Breast epithelium (tissue), 4 donors: ENCODE measurements around the gene PCK2. TPM values are rescaled to one million over a fixed set of nuclear protein-coding genes. Genes with fewer than 3 reads are reported as not detected.

ENCODE experiments used
- DNase-seq, 2 donors: peaks; one replicate each; pipeline ENCODE4 v3.0.0-alpha.2; 2019; ENCODE audit warnings: low spot score in 2 of 2
- H3K27ac ChIP-seq, 2 donors: fragments of 200-600 bp; sonication (generic) in 1 of 2; one replicate each; pipeline ENCODE4 v1.5.1; 2016 to 2019; ENCODE audit warnings: mild to moderate bottlenecking in 1 of 2
- H3K27me3 ChIP-seq, 2 donors: fragments of 200-600 bp; sonication (generic) in 1 of 2; one replicate each; pipeline versions ENCODE4 v1.5.1 to v1.6.0; 2017 to 2019; ENCODE audit warnings: control low read depth in 1 of 2, mild to moderate bottlenecking in 1 of 2
- H3K36me3 ChIP-seq: fragments of 200-600 bp; one replicate; pipeline ENCODE4 v1.5.1; 2019
- H3K4me1 ChIP-seq, 2 donors: fragments of 200-600 bp; sonication (generic); one replicate each; pipeline ENCODE4 v1.5.1; 2016 to 2019; ENCODE audit warnings: control low read depth in 1 of 2
- H3K4me3 ChIP-seq, 3 donors: fragments of 200-600 bp; sonication (generic); 1 replicate in 2 of 3; 2 replicates in 1 of 3; pipeline ENCODE4 v1.5.1; 2016 to 2019; ENCODE audit warnings: mild to moderate bottlenecking in 3 of 3, moderate library complexity in 2 of 3
- H3K9me3 ChIP-seq, 2 donors: fragments of 200-600 bp; sonication (generic) in 1 of 2; one replicate each; pipeline ENCODE4 v1.5.1; 2016 to 2019; ENCODE audit warnings: control low read depth in 1 of 2
- POLR2A ChIP-seq: fragments of 450-650 bp; IDR thresholded peaks from one replicate; pipeline ENCODE4 v1.6.1; 2016; ENCODE audit warnings: antibody characterized with exemption, mild to moderate bottlenecking, moderate library complexity
- POLR2AphosphoS5 ChIP-seq, 3 donors: sonication (generic); formaldehyde crosslinking; IDR thresholded peaks; one replicate each; pipeline ENCODE4 v1.6.1; 2017; ENCODE audit warnings: antibody characterized with exemption in 3 of 3
- intact Hi-C: fragments of 100-400 bp; cut with DNase I; formaldehyde crosslinking; loops from one replicate; pipeline ENCODE4 v1.15.1; 2023; ENCODE audit warnings: low total_unique reads
- total RNA-seq, 3 donors: library from RNA; depleted of rRNA; stranded (reverse); fragments of >200 nt; gene quantifications; one replicate each; pipeline ENCODE4 v1.1.0, GENCODE V29; 2016
- TF ChIP-seq, protein P1 (sequence below), 3 donors: fragments of 450-650 bp; IDR thresholded peaks; one replicate each; pipeline ENCODE4 v1.5.1; 2016 to 2017; ENCODE audit warnings: antibody characterized with exemption in 3 of 3, mild to moderate bottlenecking in 3 of 3, moderate library complexity in 3 of 3

Gene PCK2
- total RNA-seq, 3 donors from 2014 or later, result 20.5 to 51.5 (median 24.3) TPM

DNA sequence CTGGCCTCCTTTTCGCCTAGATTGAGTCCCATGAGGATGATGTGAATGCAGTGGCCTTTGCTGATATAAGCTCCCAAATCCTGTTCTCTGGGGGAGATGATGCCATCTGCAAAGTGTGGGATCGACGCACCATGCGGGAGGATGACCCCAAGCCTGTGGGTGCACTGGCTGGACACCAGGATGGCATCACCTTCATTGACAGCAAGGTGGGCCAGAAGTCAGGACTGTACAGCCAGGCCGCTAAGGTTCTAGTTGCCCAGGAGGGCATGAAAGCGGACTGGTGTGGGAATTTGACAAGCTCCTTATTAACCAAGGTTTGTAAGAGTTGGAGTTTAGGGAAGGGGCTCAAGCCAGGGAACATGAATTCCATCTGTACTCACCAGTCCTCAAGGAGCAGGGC is 25.6 kb downstream of the PCK2 start:
- intact Hi-C loops, result loop anchor here (5.0 kb wide), 1 partner anchor 1187 kb away; no protein-coding TSS in a partner anchor
- no peaks in the 10 kb centered on the region for H3K9me3 ChIP-seq
- peaks cover 4 to 13% of the 10 kb centered on the region in 2 donors for H3K4me1 ChIP-seq
- H3K27ac ChIP-seq, result no peak overlapping the region
- H3K27me3 ChIP-seq, result no peaks in the 10 kb centered on the region
- peak in 1 of 2 donors; percentile 33 for DNase-seq
- no peak overlapping the region for H3K4me3 ChIP-seq
- H3K36me3 ChIP-seq, result peaks cover 14% of the 10 kb centered on the region
- no peak for TF ChIP-seq POLR2AphosphoS5 (IDR thresholded peaks at IDR 0.05)
- TF ChIP-seq POLR2A, result no peak
- TF ChIP-seq, protein P1, sequence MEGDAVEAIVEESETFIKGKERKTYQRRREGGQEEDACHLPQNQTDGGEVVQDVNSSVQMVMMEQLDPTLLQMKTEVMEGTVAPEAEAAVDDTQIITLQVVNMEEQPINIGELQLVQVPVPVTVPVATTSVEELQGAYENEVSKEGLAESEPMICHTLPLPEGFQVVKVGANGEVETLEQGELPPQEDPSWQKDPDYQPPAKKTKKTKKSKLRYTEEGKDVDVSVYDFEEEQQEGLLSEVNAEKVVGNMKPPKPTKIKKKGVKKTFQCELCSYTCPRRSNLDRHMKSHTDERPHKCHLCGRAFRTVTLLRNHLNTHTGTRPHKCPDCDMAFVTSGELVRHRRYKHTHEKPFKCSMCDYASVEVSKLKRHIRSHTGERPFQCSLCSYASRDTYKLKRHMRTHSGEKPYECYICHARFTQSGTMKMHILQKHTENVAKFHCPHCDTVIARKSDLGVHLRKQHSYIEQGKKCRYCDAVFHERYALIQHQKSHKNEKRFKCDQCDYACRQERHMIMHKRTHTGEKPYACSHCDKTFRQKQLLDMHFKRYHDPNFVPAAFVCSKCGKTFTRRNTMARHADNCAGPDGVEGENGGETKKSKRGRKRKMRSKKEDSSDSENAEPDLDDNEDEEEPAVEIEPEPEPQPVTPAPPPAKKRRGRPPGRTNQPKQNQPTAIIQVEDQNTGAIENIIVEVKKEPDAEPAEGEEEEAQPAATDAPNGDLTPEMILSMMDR (IDR thresholded peaks at IDR 0.05), result no peak

DNA sequence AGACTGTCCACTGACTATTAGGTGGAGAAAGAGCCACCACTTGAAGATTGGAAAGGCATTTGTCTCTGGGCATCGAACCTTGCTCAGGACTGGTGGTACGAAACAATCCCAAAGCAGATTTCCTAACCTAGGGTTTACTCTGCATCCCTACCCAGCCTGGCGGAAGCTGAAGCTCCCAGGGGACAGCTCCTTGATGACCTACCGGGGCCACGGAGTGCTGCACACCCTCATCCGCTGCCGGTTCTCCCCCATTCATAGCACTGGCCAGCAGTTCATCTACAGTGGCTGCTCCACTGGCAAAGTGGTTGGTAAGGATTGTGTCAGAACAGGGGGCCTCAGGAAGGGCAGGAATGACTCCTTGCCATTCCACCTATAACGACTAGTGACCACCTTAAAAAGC is 27.1 kb downstream of the PCK2 start:
- peaks cover 4 to 7% of the 10 kb centered on the region in 2 donors for H3K4me1 ChIP-seq
- no peaks in the 10 kb centered on the region for H3K27me3 ChIP-seq
- intact Hi-C loops, result loop anchor here (5.0 kb wide), 1 partner anchor 1189 kb away; no protein-coding TSS in a partner anchor
- no peaks in the 10 kb centered on the region for H3K9me3 ChIP-seq
- peaks cover 14% of the 10 kb centered on the region for H3K36me3 ChIP-seq
- no peak overlapping the region for H3K4me3 ChIP-seq
- no peak overlapping the region for H3K27ac ChIP-seq
- DNase-seq, result no peak
- TF ChIP-seq POLR2AphosphoS5 (IDR thresholded peaks at IDR 0.05) (no peak), POLR2A (no peak)
- TF ChIP-seq, protein P1 (IDR thresholded peaks at IDR 0.05), result no peak

DNA sequence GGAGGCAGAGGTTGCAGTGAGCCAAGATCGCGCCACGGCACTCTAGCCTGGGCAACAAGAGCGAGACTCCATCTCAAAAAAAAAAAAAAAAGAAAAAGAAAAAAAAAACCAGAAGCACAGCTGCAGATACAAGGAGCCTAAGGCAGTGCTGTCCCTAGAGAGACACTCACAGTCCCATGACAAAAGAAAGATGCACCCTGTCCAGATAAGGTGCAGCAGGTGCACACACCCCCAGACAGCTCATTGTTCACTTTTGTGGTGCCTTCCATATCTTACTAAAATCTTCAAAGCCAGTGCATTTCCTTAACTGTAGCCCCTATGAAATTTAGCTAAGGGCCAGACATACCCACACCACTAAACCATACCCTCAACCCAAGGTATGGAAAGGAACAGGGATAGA is 28.3 kb downstream of the PCK2 start:
- intact Hi-C loops, result loop anchor here (5.0 kb wide), 1 partner anchor 1190 kb away; no protein-coding TSS in a partner anchor
- Histone ChIP-seq H3K4me3 (no peak overlapping the region), H3K36me3 (peaks cover 14% of the 10 kb centered on the region), H3K9me3 (no peaks in the 10 kb centered on the region), H3K4me1 (no peaks in the 10 kb centered on the region), H3K27me3 (no peaks in the 10 kb centered on the region), H3K27ac (no peak overlapping the region)
- no peak for TF ChIP-seq POLR2AphosphoS5 (IDR thresholded peaks at IDR 0.05)
- TF ChIP-seq, protein P1 (IDR thresholded peaks at IDR 0.05), result no peak
- TF ChIP-seq POLR2A, result no peak
- no peak for DNase-seq

DNA sequence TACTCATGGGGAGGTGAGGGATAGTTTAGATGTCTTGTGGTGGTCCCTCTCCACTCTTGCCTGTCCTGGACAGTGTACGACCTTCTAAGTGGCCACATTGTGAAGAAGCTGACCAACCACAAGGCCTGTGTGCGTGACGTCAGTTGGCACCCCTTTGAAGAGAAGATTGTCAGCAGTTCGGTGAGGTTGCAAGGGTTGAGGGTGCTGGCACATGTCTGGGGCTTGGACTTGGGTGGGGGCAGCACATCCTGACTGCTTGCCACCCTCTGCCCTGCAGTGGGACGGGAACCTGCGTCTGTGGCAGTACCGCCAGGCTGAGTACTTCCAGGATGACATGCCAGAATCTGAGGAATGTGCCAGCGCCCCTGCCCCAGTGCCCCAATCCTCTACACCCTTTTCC is 28.8 kb downstream of the PCK2 start:
- no peaks in the 10 kb centered on the region for H3K4me1 ChIP-seq
- TF ChIP-seq, protein P1 (IDR thresholded peaks at IDR 0.05), result no peak
- TF ChIP-seq POLR2A (no peak), POLR2AphosphoS5 (IDR thresholded peaks at IDR 0.05) (no peak)
- H3K27me3 ChIP-seq, result no peaks in the 10 kb centered on the region
- H3K9me3 ChIP-seq, result no peaks in the 10 kb centered on the region
- no peak overlapping the region for H3K27ac ChIP-seq
- DNase-seq, result no peak
- no peak overlapping the region for H3K4me3 ChIP-seq
- peaks cover 14% of the 10 kb centered on the region for H3K36me3 ChIP-seq
- intact Hi-C loops, result loop anchor here (5.0 kb wide), 1 partner anchor 1191 kb away; no protein-coding TSS in a partner anchor

DNA sequence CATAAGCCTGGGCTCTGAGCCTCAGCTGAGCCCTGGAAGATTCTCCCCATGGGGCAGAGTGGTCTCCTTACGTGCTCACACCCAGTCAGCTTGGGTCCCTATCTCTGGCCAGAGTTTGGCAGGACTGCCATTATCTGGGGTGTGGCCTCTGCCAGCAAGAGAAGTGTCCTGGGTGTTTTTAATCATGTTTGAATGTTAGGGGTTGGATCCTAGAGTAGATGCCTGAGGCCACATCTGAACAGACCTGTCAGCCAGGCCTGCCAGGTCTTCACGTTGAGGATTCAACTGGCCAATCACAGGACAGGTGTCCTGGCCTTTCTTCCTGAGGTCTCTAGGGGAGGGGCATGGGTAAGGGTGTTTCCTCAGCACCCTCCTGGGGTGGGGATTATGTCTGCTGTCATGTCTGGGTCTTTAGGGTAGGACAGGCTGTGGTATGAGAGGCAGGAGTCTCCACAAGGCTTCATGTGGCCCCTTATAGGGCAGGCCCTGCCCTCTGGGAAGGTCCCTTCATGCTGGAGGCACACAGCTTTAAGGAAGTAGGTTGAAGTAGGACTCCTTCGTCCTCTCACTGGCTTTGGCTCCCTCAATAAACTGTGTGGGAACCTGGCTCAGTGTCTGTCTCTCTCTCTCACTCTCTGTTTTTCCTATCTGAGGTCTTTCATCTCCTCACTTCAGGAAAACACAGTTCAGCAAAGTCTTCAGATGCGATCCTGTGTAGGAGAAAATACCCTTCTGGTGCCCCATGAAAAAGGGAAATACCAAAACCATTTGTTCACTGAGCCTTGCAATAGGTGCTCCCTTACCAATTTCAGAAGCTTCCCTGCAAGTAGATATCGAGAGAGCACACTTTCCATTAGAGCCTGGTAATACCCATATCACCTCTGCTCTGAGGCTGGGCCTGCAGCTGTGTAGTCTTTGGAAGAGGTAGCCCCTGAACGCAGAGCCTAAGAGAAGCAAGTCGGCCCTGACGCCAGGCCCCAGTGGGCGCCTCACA is 29.6 kb downstream of the PCK2 start:
- Histone ChIP-seq H3K9me3 (no peaks in the 10 kb centered on the region), H3K4me1 (no peaks in the 10 kb centered on the region), H3K4me3 (no peak overlapping the region), H3K27me3 (no peaks in the 10 kb centered on the region), H3K27ac (no peak overlapping the region), H3K36me3 (peaks cover 14% of the 10 kb centered on the region)
- TF ChIP-seq POLR2A (no peak), POLR2AphosphoS5 (IDR thresholded peaks at IDR 0.05) (no peak)
- TF ChIP-seq, protein P1 (IDR thresholded peaks at IDR 0.05), result no peak
- no peak for DNase-seq
- intact Hi-C loops, result loop anchor here (5.0 kb wide), 1 partner anchor 1191 kb away; no protein-coding TSS in a partner anchor
